ENCODE data around the gene CYTH4. TPM values are rescaled to one million over a fixed set of nuclear protein-coding genes. Genes with fewer than 3 reads are reported as not detected.
A peak's percentile ranks its signal among the peaks of the same experiment; 100 is the strongest.

Gene CYTH4
- total RNA-seq, 6 donors from 2014 or later: 16.7 to 71.2 (median 44.7) TPM

DNA sequence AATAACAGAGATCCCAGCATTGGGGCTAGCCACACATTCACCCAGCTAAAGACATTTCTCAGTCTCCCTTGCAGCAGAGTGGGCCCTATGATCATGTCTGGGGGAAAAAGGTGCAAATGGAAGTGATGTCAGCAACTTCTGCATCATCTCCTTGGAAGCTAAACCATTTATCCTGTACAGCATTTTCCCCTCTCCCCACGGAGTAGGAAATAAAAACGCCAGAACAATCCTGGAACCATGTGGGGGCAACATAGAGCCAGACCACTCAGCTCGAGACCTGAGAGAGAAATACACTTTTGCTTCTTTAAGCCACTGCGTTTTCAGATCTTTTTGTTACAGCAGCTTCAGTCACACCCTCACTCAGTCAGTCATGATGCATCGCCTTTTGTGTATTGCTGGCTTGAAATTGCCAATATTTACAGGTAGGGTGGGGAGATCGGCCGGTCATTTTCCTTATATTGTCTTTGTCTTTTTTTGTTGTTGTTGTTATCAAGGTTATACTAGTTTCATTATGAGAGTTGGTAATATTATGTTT, 29.1 kb upstream of the CYTH4 start:
- Histone ChIP-seq H3K36me3 (no peaks in the 10 kb centered on the region), H3K9me3 (no peaks in the 10 kb centered on the region), H3K27ac (no peak overlapping the region), H3K4me3 (no peak overlapping the region), H3K27me3 (no peaks in the 10 kb centered on the region), H3K4me1 (no peaks in the 10 kb centered on the region)
- TF ChIP-seq POLR2A (IDR thresholded peaks at IDR 0.05) (no peak), EP300 (IDR thresholded peaks at IDR 0.05) (no peak), POLR2AphosphoS5 (IDR thresholded peaks at IDR 0.05) (no peak), CTCF (IDR thresholded peaks at IDR 0.05) (no peak)
- WGBS, 2 donors: 50 to 59% methylated on average over 7 of the region's 7 CpGs
- ATAC-seq (ENCODE audit: low FRiP score in 2 of 2): no peak
- DNase-seq: peak in 1 of 2 donors; percentile 6

DNA sequence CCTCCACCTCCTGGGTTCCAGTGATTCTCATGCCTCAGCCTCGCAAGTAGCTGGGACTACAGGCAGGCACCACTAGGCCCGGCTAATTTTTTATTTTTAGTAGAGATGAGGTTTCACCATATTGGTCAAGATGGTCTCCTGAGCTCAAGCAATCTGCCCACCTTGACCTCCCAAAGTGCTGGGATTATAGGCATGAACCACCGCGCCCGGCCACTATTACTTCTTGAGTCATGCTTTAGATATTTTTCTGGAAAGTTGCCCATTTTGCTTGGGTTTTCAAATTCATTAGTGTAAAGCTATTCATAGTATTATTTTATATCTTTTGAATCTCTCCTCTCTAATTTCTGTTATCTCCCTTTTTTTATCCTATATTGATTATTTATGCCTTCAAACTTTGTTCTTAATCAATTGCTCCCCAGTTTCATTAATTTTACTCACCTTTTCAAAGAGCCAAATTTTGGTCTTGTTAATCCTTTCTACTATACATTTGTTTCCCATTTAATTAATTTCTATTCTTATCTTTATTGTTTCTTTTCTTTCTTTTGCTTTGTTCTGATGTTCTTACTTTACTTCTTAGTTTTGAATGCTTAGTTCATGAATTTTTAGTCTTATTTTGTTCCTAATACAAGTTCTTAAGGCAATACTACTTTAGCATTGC, 28.0 kb upstream of the CYTH4 start:
- no peaks in the 10 kb centered on the region for H3K9me3 ChIP-seq
- H3K36me3 ChIP-seq: no peaks in the 10 kb centered on the region
- no peak overlapping the region for H3K4me3 ChIP-seq
- no peak for ATAC-seq (ENCODE audit: low FRiP score in 2 of 2)
- TF ChIP-seq POLR2AphosphoS5 (IDR thresholded peaks at IDR 0.05) (no peak), POLR2A (IDR thresholded peaks at IDR 0.05) (no peak), CTCF (IDR thresholded peaks at IDR 0.05) (no peak), EP300 (IDR thresholded peaks at IDR 0.05) (no peak)
- DNase-seq: peak in 1 of 2 donors; percentile 5
- 81 to 90% methylated on average over 5 of the region's 5 CpGs for WGBS, 2 donors
- peaks cover 0 to 4% (median 0%) of the 10 kb centered on the region in 4 donors for H3K27me3 ChIP-seq
- H3K4me1 ChIP-seq: peaks cover 0 to 3% (median 1%) of the 10 kb centered on the region in 4 donors
- H3K27ac ChIP-seq: no peak overlapping the region

DNA sequence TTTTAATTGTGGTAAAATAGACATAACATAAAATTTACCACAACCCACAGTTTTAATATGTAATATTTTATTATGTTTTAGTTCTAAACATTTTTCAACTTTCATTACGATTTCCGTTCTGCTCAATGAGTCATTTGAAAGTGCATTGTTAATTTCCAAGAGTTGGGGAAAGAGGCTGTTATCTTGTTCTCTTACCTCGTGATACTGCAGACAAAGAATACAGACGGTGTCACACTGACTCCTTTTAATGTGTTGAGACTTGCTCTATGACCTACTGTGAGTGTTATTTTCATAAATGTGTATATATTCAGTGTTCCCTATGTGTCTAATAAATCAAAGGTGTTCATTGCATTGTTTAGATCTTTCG, 27.5 kb upstream of the CYTH4 start:
- Histone ChIP-seq H3K9me3 (no peaks in the 10 kb centered on the region), H3K4me3 (no peak overlapping the region), H3K27me3 (peaks cover 0 to 5% (median 0%) of the 10 kb centered on the region in 4 donors), H3K27ac (no peak overlapping the region), H3K4me1 (peaks cover 0 to 6% (median 2%) of the 10 kb centered on the region in 4 donors), H3K36me3 (no peaks in the 10 kb centered on the region)
- no peak for TF ChIP-seq EP300 (IDR thresholded peaks at IDR 0.05)
- no peak for TF ChIP-seq POLR2AphosphoS5 (IDR thresholded peaks at IDR 0.05)
- no peak for TF ChIP-seq CTCF (IDR thresholded peaks at IDR 0.05)
- TF ChIP-seq POLR2A (IDR thresholded peaks at IDR 0.05): no peak
- ATAC-seq (ENCODE audit: low FRiP score in 2 of 2) (no peak), DNase-seq (no peak)
- 61 to 67% methylated on average over 5 of the region's 5 CpGs for WGBS, 2 donors

- Histone ChIP-seq H3K4me1 (peaks cover 0 to 6% (median 4%) of the 10 kb centered on the region in 4 donors), H3K27ac (no peak overlapping the region), H3K9me3 (no peaks in the 10 kb centered on the region), H3K4me3 (no peak overlapping the region), H3K27me3 (peaks cover 0 to 5% (median 0%) of the 10 kb centered on the region in 4 donors), H3K36me3 (no peaks in the 10 kb centered on the region)
- DNase-seq: no peak
- no peak for TF ChIP-seq POLR2AphosphoS5 (IDR thresholded peaks at IDR 0.05)
- no peak for TF ChIP-seq CTCF (IDR thresholded peaks at IDR 0.05)
- no peak for TF ChIP-seq EP300 (IDR thresholded peaks at IDR 0.05)
- no peak for TF ChIP-seq POLR2A (IDR thresholded peaks at IDR 0.05)
- ATAC-seq (ENCODE audit: low FRiP score in 2 of 2): no peak
Measured at GRCh38 chr22:37255558-37256006, 26.7 kb upstream of the CYTH4 start.

Measured in upper lobe of left lung (tissue), 6 donors.